GM23338 (cell line): ENCODE results near the gene PACS2. TPM values are rescaled to one million over a fixed set of nuclear protein-coding genes. Genes with fewer than 3 reads are reported as not detected.

ENCODE experiments used
- ATAC-seq: fragments of 200-7000 bp; cut with Tn5 transposase; 3 replicates; pipeline ENCODE4 v1.9.1; 2020
- DNase-seq: peaks from one replicate; pipeline ENCODE4 v3.0.0-alpha.2; 2015; ENCODE audit warnings: low spot score
- H2AFZ ChIP-seq: fragments of 200-600 bp; sonication (generic); 2 replicates; pipeline ENCODE4 v1.8.0; 2016; ENCODE audit warnings: antibody characterized with exemption, mild to moderate bottlenecking, moderate library complexity
- H3F3A ChIP-seq: fragments of 200-600 bp; sonication (generic); replicated peaks from 2 replicates; pipeline ENCODE4 v1.8.0; 2017; ENCODE audit warnings: antibody characterized with exemption, mixed run types, low read depth
- H3K27ac ChIP-seq: fragments of 200-600 bp; sonication (generic); 2 replicates; pipeline ENCODE4 v1.6.1; 2016; ENCODE audit warnings: low read depth
- H3K27me3 ChIP-seq: fragments of 200-600 bp; sonication (generic); 2 replicates; pipeline ENCODE4 v1.8.0; 2016; ENCODE audit warnings: mild to moderate bottlenecking, mixed run types, moderate library complexity; ENCODE audit not compliant: insufficient read depth
- H3K36me3 ChIP-seq: fragments of 200-600 bp; sonication (generic); 2 replicates; pipeline ENCODE4 v1.8.0; 2016; ENCODE audit warnings: mild to moderate bottlenecking; ENCODE audit not compliant: insufficient read depth
- H3K4me1 ChIP-seq: fragments of 200-600 bp; sonication (generic); 2 replicates; pipeline ENCODE4 v1.8.0; 2016; ENCODE audit warnings: mild to moderate bottlenecking, moderate library complexity; ENCODE audit not compliant: insufficient read depth
- H3K4me2 ChIP-seq: fragments of 200-600 bp; sonication (generic); 2 replicates; pipeline ENCODE4 v1.7.1; 2017; ENCODE audit warnings: mixed run types
- H3K4me3 ChIP-seq: fragments of 200-600 bp; sonication (generic); 2 replicates; pipeline ENCODE4 v1.6.1; 2016; ENCODE audit warnings: mixed run types
- H3K79me2 ChIP-seq: fragments of 200-600 bp; sonication (generic); replicated peaks from 2 replicates; pipeline ENCODE4 v1.8.0; 2017; ENCODE audit warnings: mild to moderate bottlenecking; ENCODE audit not compliant: insufficient read depth
- H3K9me2 ChIP-seq: fragments of 200-600 bp; sonication (generic); 2 replicates; pipeline ENCODE4 v1.8.0; 2017; ENCODE audit not compliant: insufficient read depth
- H4K20me1 ChIP-seq: fragments of 200-600 bp; sonication (generic); replicated peaks from 2 replicates; pipeline ENCODE4 v1.8.0; 2017; ENCODE audit warnings: mild to moderate bottlenecking; ENCODE audit not compliant: insufficient read depth
- H3K27ac Mint-ChIP-seq: 2 replicates; pipeline ENCODE4 v1.8.0; 2020; ENCODE audit warnings: inconsistent platforms, mild to moderate bottlenecking, moderate library complexity, mixed read lengths
- H3K27me3 Mint-ChIP-seq: 3 replicates; pipeline ENCODE4 v1.8.0; 2022; ENCODE audit warnings: low read depth, mild to moderate bottlenecking, moderate library complexity, mixed read lengths, inconsistent platforms; ENCODE audit not compliant: insufficient read depth, poor library complexity
- H3K36me3 Mint-ChIP-seq: 3 replicates; pipeline ENCODE4 v1.8.0; 2021; ENCODE audit warnings: low read depth, mild to moderate bottlenecking, inconsistent platforms, moderate library complexity, mixed read lengths
- H3K4me1 Mint-ChIP-seq: 3 replicates; pipeline ENCODE4 v1.8.0; 2020; ENCODE audit warnings: mild to moderate bottlenecking, inconsistent platforms, mixed read lengths
- H3K4me3 Mint-ChIP-seq: 3 replicates; pipeline ENCODE4 v1.8.0; 2021; ENCODE audit warnings: moderate library complexity, mild to moderate bottlenecking, inconsistent platforms, mixed read lengths
- H3K9me3 Mint-ChIP-seq: 3 replicates; pipeline ENCODE4 v1.8.0; 2020; ENCODE audit warnings: moderate library complexity, mild to moderate bottlenecking, inconsistent platforms, mixed read lengths
- CREB1 ChIP-seq: fragments of 250-450 bp; sonication (Bioruptor Pico); IDR thresholded peaks from 2 replicates; pipeline ENCODE4 v1.5.0; 2020; ENCODE audit warnings: low read depth, mild to moderate bottlenecking, moderate library complexity
- CTCF ChIP-seq, 2 experiments: fragments of 200-600 bp in 1 of 2; sonication (generic) in 1 of 2; conservative IDR thresholded peaks; 2 replicates each; pipeline versions ENCODE4 v1.5.1 to v1.6.1; 2016 to 2017; ENCODE audit warnings: antibody characterized with exemption in 2 of 2, low read depth in 2 of 2, mild to moderate bottlenecking in 2 of 2, moderate library complexity in 1 of 2
- EZH2 ChIP-seq: fragments of 200-600 bp; sonication (generic); IDR thresholded peaks from one replicate; pipeline ENCODE4 v1.8.0; 2017; ENCODE audit warnings: antibody characterized with exemption, mild to moderate bottlenecking, low read depth; ENCODE audit not compliant: unreplicated experiment
- EZH2phosphoT487 ChIP-seq: fragments of 200-600 bp; sonication (generic); IDR thresholded peaks from one replicate; pipeline ENCODE4 v1.8.1; 2018; ENCODE audit warnings: antibody characterized with exemption; ENCODE audit not compliant: unreplicated experiment
- JUNB ChIP-seq: IDR thresholded peaks from one replicate; pipeline ENCODE4 v1.6.1; 2016; ENCODE audit warnings: antibody characterized with exemption; ENCODE audit not compliant: unreplicated experiment
- NANOG ChIP-seq: IDR thresholded peaks from 2 replicates; pipeline ENCODE4 v1.6.1; 2016; ENCODE audit warnings: antibody characterized with exemption, borderline replicate concordance
- POLR2AphosphoS5 ChIP-seq: IDR thresholded peaks from 2 replicates; pipeline ENCODE4 v1.6.1; 2016; ENCODE audit warnings: antibody characterized with exemption, low read depth
- REST ChIP-seq: IDR thresholded peaks from one replicate; pipeline ENCODE4 v1.6.1; 2018; ENCODE audit warnings: antibody characterized with exemption; ENCODE audit not compliant: unreplicated experiment
- STAT1 ChIP-seq: IDR thresholded peaks from one replicate; pipeline ENCODE4 v1.6.1; 2016; ENCODE audit warnings: antibody characterized with exemption; ENCODE audit not compliant: unreplicated experiment
- ZNF114 ChIP-seq: fragments of 250-450 bp; sonication (Bioruptor Pico); IDR thresholded peaks from 2 replicates; pipeline ENCODE4 v1.5.0; 2020; ENCODE audit warnings: mild to moderate bottlenecking, moderate library complexity
- ZNF331 ChIP-seq: fragments of 250-450 bp; sonication (Bioruptor Pico); IDR thresholded peaks from 2 replicates; pipeline ENCODE4 v1.5.0; 2020; ENCODE audit warnings: low read depth, mild to moderate bottlenecking, moderate library complexity
- ZNF462 ChIP-seq: fragments of 250-450 bp; sonication (Bioruptor Pico); IDR thresholded peaks from 2 replicates; pipeline ENCODE4 v1.5.0; 2020; ENCODE audit warnings: mild to moderate bottlenecking, moderate library complexity
- polyA plus RNA-seq: library from polyadenylated mRNA; unstranded; fragments of >200 nt; fragmentation: Nextera tagmentation; extraction: Ambion mirVana; gene quantifications from 2 replicates; pipeline ENCODE4 v1.2.1, GENCODE V29; 2016
- total RNA-seq: library from RNA; depleted of rRNA; stranded (reverse); fragments of >200 nt; shearing (Covaris generic); gene quantifications from 2 replicates; pipeline ENCODE4 v1.2.3, GENCODE V29; 2014
- TF ChIP-seq, protein P1 (sequence below): IDR thresholded peaks from 2 replicates; pipeline ENCODE4 v1.6.1; 2016; ENCODE audit warnings: antibody characterized with exemption

Gene PACS2
- total and polyA plus RNA-seq, 2 experiments from 2014 or later: 22.5 to 79.0 TPM

DNA sequence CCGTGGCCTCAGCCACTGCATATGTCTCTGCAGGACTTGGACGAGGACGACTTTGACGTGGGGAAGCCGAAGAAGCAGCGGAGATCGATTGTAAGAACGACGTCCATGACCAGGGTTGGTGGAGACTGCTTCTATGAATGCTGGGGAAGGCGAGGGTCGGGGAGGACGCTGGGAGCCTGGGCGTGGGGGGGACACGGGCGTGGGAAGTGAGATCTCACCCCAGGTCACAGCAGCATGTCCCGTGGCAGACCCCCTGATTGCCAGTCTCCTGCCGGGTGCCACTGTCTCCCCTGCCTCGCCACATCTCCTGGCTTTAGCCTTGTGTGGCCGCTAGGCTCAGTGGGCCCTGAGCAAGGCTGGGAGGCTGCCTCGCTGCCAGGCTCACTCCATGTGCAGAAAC lies 53.9 kb downstream of the PACS2 start:
- H3K9me3 Mint-ChIP-seq: peaks cover 6% of the 10 kb centered on the region; the same call in 2 of the 3 replicates
- Histone ChIP-seq H3F3A (0 out of 2 replicates have a peak, but pooled peaks cover 13% of the 10 kb centered on the region), H3K36me3 (no peaks in the 10 kb centered on the region), H3K4me3 (no peak overlapping the region), H3K9me2 (no peaks in the 10 kb centered on the region), H3K4me2 (no peak overlapping the region), H3K27me3 (no peaks in the 10 kb centered on the region), H3K27ac (no peak overlapping the region), H3K4me1 (no peaks in the 10 kb centered on the region), H2AFZ (no peak overlapping the region), H3K79me2 (no peaks in the 10 kb centered on the region), H4K20me1 (peaks cover 5% of the 10 kb centered on the region)
- peaks cover 11% of the 10 kb centered on the region for H3K27me3 Mint-ChIP-seq
- TF ChIP-seq ZNF331 (no peak), STAT1 (no peak), EZH2 (no peak), EZH2phosphoT487 (no peak), CTCF (conservative IDR thresholded peaks at IDR 0.05; ENCODE audit: low read depth in 2 of 2) (no peak), POLR2AphosphoS5 (no peak), JUNB (no peak), ZNF462 (CRISPR knock-in tag) (no peak), NANOG (no peak), ZNF114 (no peak), CREB1 (CRISPR knock-in tag) (no peak), REST (no peak)
- TF ChIP-seq, protein P1, sequence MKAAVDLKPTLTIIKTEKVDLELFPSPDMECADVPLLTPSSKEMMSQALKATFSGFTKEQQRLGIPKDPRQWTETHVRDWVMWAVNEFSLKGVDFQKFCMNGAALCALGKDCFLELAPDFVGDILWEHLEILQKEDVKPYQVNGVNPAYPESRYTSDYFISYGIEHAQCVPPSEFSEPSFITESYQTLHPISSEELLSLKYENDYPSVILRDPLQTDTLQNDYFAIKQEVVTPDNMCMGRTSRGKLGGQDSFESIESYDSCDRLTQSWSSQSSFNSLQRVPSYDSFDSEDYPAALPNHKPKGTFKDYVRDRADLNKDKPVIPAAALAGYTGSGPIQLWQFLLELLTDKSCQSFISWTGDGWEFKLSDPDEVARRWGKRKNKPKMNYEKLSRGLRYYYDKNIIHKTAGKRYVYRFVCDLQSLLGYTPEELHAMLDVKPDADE: no peak
- DNase-seq: no peak
- no peak overlapping the region for H3K27ac Mint-ChIP-seq
- H3K36me3 Mint-ChIP-seq: peaks cover 15% of the 10 kb centered on the region; the same call in 2 of the 3 replicates
- no peak overlapping the region for H3K4me3 Mint-ChIP-seq
- H3K4me1 Mint-ChIP-seq: peaks cover 6% of the 10 kb centered on the region; the same call in 2 of the 3 replicates
- ATAC-seq: no peak
